Measurements from ENCODE around the gene SLC6A1. TPM values are rescaled to one million over a fixed set of nuclear protein-coding genes. Genes with fewer than 3 reads are reported as not detected.

SLC6A1 gene
- total and polyA plus RNA-seq, 12 donors: 0.55 to 2.7 (median 1.7) TPM

DNA sequence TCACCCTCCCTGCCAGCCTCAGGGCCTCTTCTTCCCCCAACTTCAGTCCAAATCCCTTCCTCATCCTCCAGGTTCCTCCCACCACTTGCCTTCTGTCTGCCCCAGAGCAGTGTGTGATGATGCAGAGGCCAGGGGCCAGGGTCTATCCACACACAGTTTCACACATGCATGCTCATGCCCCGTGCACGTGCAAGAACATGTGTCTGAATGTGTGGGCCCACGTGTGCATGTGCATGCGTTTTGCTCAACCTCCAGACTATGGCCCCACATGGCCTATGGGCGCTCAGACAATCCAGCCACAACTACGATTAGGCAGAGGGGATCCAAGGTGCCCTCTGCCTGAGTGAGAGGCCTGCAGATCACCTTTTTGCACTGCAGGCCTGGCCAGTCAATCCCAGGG is 32.3 kb upstream of the SLC6A1 start:
- WGBS, 2 donors: 80 to 85% methylated on average over 6 of the region's 6 CpGs
- intact Hi-C loops (cut with DNase I): no loop called here
- no peak for ATAC-seq

GRCh38 chr3:10961921-10962320 is 30.6 kb upstream of the SLC6A1 start:
- no peak for DNase-seq
- intact Hi-C loops (cut with DNase I): no loop called here
- Histone ChIP-seq H3K4me1 (peaks cover 0 to 22% (median 18%) of the 10 kb centered on the region in 9 donors), H3K27ac (no peak overlapping the region), H3K9me3 (no peaks in the 10 kb centered on the region), H3K27me3 (peaks cover 0 to 29% (median 4%) of the 10 kb centered on the region in 7 donors), H3K4me3 (no peak overlapping the region), H3K36me3 (no peaks in the 10 kb centered on the region)
- WGBS, 2 donors: 83 to 86% methylated on average over 2 of the region's 2 CpGs
- ATAC-seq: no peak
- TF ChIP-seq, protein P1, sequence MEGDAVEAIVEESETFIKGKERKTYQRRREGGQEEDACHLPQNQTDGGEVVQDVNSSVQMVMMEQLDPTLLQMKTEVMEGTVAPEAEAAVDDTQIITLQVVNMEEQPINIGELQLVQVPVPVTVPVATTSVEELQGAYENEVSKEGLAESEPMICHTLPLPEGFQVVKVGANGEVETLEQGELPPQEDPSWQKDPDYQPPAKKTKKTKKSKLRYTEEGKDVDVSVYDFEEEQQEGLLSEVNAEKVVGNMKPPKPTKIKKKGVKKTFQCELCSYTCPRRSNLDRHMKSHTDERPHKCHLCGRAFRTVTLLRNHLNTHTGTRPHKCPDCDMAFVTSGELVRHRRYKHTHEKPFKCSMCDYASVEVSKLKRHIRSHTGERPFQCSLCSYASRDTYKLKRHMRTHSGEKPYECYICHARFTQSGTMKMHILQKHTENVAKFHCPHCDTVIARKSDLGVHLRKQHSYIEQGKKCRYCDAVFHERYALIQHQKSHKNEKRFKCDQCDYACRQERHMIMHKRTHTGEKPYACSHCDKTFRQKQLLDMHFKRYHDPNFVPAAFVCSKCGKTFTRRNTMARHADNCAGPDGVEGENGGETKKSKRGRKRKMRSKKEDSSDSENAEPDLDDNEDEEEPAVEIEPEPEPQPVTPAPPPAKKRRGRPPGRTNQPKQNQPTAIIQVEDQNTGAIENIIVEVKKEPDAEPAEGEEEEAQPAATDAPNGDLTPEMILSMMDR (IDR thresholded peaks at IDR 0.05): no peak

More for the DNA sequence above, 32.3 kb upstream of the SLC6A1 start:
- peaks cover 0 to 36% (median 26%) of the 10 kb centered on the region in 9 donors for H3K4me1 ChIP-seq
- H3K27ac ChIP-seq: no peak overlapping the region
- no peak overlapping the region for H3K4me3 ChIP-seq
- TF ChIP-seq, protein P1 (IDR thresholded peaks at IDR 0.05): no peak
- no peaks in the 10 kb centered on the region for H3K9me3 ChIP-seq
- peaks cover 0 to 18% (median 0%) of the 10 kb centered on the region in 7 donors for H3K27me3 ChIP-seq
- H3K36me3 ChIP-seq: no peaks in the 10 kb centered on the region
- DNase-seq: no peak

DNA sequence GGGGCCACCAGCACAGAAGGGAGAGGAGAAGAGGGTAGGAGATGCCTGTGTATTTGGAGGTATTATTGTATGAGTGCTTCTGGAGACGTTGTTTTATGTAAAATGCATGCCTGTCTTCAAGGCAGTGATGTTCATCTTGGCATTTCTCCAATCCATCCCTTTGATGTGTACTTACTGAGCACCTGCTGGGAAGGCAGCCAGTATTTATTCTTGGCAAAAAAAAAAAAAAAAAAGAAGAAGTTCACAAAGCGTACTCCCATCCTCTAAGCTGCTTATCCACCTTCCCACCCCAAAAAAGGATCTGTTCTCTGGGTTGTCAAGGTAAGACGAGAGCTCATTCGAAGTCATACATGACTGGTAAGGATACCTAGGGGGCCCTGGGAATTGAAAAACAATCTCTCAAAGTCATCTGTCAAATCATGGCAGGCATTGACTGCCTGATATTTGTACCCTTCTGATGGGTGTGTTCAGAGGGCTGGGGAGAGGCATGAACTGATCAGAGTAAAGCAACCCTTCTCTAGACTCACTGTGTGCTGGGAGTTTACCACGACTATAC is 30.0 kb upstream of the SLC6A1 start:
- Histone ChIP-seq H3K27me3 (peaks cover 0 to 34% (median 6%) of the 10 kb centered on the region in 7 donors), H3K4me3 (no peak overlapping the region), H3K4me1 (peaks cover 0 to 16% (median 12%) of the 10 kb centered on the region in 9 donors), H3K27ac (no peak overlapping the region), H3K9me3 (no peaks in the 10 kb centered on the region), H3K36me3 (no peaks in the 10 kb centered on the region)
- WGBS, 2 donors: 72 to 76% methylated on average over 5 of the region's 5 CpGs
- TF ChIP-seq, protein P1 (IDR thresholded peaks at IDR 0.05): no peak
- no peak for ATAC-seq
- DNase-seq: no peak
- intact Hi-C loops (cut with DNase I): no loop called here

DNA sequence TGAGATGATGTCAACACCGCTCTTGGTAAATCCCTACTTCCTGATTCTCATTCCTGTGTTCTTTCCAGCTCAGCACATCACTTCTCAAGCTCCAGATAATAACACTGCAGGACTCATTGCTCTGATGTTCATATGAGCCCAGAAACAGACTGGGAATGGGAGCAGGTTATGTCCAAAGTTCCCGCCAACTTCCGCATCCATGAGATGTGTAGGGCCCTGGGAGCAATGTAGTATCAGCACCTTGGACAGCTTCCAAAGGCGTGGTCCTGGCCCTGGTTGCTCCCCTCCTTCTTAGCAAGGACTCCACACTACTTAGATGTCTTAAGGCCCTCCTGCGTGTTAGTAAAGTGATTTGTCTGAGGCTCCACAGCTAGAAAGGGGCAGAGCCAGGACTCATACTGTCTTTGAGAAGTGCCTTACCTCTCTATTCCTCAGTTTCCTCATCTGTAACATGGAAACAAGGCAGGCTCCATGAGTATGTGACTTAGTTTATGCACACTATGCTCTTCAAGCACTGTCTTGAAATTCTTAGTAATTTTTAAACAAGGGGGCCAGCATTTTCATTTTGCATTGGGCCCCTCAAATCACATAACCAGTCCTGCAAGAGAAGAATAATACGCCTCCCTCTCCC is 27.9 kb upstream of the SLC6A1 start:
- Histone ChIP-seq H3K4me1 (peaks cover 0 to 4% (median 0%) of the 10 kb centered on the region in 9 donors), H3K9me3 (no peaks in the 10 kb centered on the region), H3K27me3 (peaks cover 0 to 44% (median 6%) of the 10 kb centered on the region in 7 donors), H3K4me3 (no peak overlapping the region), H3K36me3 (no peaks in the 10 kb centered on the region), H3K27ac (no peak overlapping the region)
- TF ChIP-seq, protein P1 (IDR thresholded peaks at IDR 0.05): no peak
- 61 to 71% methylated on average over 6 of the region's 6 CpGs for WGBS, 2 donors
- intact Hi-C loops (cut with DNase I): no loop called here
- DNase-seq (no peak), ATAC-seq (no peak)
